Breast epithelium (tissue), 3 donors: Measurements from ENCODE around the gene CASKIN1.

Experiments
- POLR2A ChIP-seq: fragments of 450-650 bp; IDR thresholded peaks from one replicate; pipeline ENCODE4 v1.6.1; 2016; ENCODE audit warnings: antibody characterized with exemption, mild to moderate bottlenecking, moderate library complexity
- POLR2AphosphoS5 ChIP-seq, 3 donors: sonication (generic); formaldehyde crosslinking; IDR thresholded peaks; one replicate each; pipeline ENCODE4 v1.6.1; 2017; ENCODE audit warnings: antibody characterized with exemption in 3 of 3
- TF ChIP-seq, protein P1 (sequence below), 3 donors: fragments of 450-650 bp; IDR thresholded peaks; one replicate each; pipeline ENCODE4 v1.5.1; 2016 to 2017; ENCODE audit warnings: antibody characterized with exemption in 3 of 3, mild to moderate bottlenecking in 3 of 3, moderate library complexity in 3 of 3

DNA sequence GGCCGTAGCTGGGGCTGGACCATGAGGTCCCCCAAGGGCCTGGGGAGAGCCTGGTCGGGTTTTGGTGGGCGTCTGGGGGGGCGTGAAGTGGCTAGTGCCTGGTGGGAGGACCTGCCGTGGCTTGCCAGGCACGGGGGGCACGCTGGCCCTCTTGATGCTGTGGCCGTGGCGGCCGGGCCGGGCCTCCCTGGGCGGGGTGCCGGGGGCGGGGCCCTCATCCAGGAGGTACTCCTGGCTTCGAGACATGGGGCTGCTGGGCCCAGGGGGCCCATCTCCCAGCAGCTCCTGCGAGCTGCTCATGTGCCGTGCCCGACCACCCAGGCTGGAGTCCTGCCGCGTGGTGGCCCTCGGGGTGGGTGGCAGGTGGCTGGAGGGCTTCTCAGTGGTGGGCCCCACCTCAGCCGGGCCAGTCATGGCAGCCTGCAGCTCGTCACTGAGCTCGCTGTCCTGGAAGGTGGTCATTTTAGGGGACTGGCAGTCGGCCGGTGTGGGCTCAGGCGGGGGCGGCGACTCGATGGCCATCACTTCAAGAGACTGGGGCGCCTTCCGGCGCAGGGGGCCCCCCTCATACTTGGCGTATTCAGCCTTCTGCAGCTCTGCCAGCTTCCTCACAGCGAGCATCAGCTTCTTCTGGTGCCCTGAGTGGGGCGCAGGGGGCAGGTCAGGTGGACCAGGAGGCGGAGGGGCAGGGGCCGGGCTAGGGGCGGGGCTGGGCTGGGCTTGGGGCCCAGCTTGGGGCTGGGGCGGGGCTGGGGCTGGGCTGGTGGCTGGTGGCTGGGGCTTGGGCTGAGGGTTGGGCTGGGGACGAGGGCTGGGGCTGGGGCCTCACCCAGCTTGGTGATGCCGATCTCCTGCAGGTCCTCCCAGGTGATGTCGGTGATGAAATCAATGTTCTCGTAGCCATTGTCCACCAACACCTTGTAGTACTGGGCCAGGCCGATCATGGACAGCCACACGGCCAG is 15.2 kb downstream of the CASKIN1 start:
- no peak for TF ChIP-seq POLR2AphosphoS5 (IDR thresholded peaks at IDR 0.05)
- TF ChIP-seq, protein P1, sequence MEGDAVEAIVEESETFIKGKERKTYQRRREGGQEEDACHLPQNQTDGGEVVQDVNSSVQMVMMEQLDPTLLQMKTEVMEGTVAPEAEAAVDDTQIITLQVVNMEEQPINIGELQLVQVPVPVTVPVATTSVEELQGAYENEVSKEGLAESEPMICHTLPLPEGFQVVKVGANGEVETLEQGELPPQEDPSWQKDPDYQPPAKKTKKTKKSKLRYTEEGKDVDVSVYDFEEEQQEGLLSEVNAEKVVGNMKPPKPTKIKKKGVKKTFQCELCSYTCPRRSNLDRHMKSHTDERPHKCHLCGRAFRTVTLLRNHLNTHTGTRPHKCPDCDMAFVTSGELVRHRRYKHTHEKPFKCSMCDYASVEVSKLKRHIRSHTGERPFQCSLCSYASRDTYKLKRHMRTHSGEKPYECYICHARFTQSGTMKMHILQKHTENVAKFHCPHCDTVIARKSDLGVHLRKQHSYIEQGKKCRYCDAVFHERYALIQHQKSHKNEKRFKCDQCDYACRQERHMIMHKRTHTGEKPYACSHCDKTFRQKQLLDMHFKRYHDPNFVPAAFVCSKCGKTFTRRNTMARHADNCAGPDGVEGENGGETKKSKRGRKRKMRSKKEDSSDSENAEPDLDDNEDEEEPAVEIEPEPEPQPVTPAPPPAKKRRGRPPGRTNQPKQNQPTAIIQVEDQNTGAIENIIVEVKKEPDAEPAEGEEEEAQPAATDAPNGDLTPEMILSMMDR (IDR thresholded peaks at IDR 0.05) = no peak
- TF ChIP-seq POLR2A = no peak
